Measurements from ENCODE around the gene ALG12.
A peak's percentile ranks its signal among the peaks of the same experiment; 100 is the strongest.

The ALG12 gene

GRCh38 chr22:49930596-49931412 is 12.6 kb upstream of the ALG12 start:
- peak in 2 of 3 experiments; percentile 34 to 49 for DNase-seq (ENCODE audit: low read depth in 3 of 3)

GRCh38 chr22:49929994-49930575 is 11.8 kb upstream of the ALG12 start:
- no peak for DNase-seq (ENCODE audit: low read depth in 3 of 3)

GRCh38 chr22:49929211-49929979 is 11.2 kb upstream of the ALG12 start:
- DNase-seq (ENCODE audit: low read depth in 3 of 3): peak; percentile 57 to 74 (median 69)

- no peak for DNase-seq (ENCODE audit: low read depth in 3 of 3)
Observed at GRCh38 chr22:49928555-49929210, 10.4 kb upstream of the ALG12 start.

GRCh38 chr22:49928185-49928495 is 9.9 kb upstream of the ALG12 start:
- DNase-seq (ENCODE audit: low read depth in 3 of 3): no peak

GRCh38 chr22:49927483-49928184 is 9.4 kb upstream of the ALG12 start:
- DNase-seq (ENCODE audit: low read depth in 3 of 3): no peak

- DNase-seq (ENCODE audit: low read depth in 3 of 3): no peak
Observed at GRCh38 chr22:49926916-49927315, 8.7 kb upstream of the ALG12 start.

- DNase-seq (ENCODE audit: low read depth in 3 of 3): peak; percentile 38 to 59 (median 46)
Observed at GRCh38 chr22:49925525-49926128, 7.4 kb upstream of the ALG12 start.

- no peak for DNase-seq (ENCODE audit: low read depth in 3 of 3)
Observed at GRCh38 chr22:49924113-49924833, 6.0 kb upstream of the ALG12 start.

GRCh38 chr22:49923445-49923844 is 5.2 kb upstream of the ALG12 start:
- no peak for DNase-seq (ENCODE audit: low read depth in 3 of 3)

- no peak for DNase-seq (ENCODE audit: low read depth in 3 of 3)
Observed at GRCh38 chr22:49922926-49923325, 4.7 kb upstream of the ALG12 start.

- DNase-seq (ENCODE audit: low read depth in 3 of 3): no peak
Observed at GRCh38 chr22:49922484-49922883, 4.2 kb upstream of the ALG12 start.

- DNase-seq (ENCODE audit: low read depth in 3 of 3): no peak
Observed at GRCh38 chr22:49921508-49922278, 3.5 kb upstream of the ALG12 start.

- no peak for DNase-seq (ENCODE audit: low read depth in 3 of 3)
Observed at GRCh38 chr22:49920859-49921258, 2.6 kb upstream of the ALG12 start.

GRCh38 chr22:49918911-49919881 is 958 bp upstream of the ALG12 start:
- DNase-seq (ENCODE audit: low read depth in 3 of 3): no peak

GRCh38 chr22:49916831-49917230 is 1.4 kb downstream of the ALG12 start:
- no peak for DNase-seq (ENCODE audit: low read depth in 3 of 3)

GRCh38 chr22:49915610-49916009 is 2.6 kb downstream of the ALG12 start:
- DNase-seq (ENCODE audit: low read depth in 3 of 3): no peak

GRCh38 chr22:49914256-49914655 is 4.0 kb downstream of the ALG12 start:
- DNase-seq (ENCODE audit: low read depth in 3 of 3): no peak

- DNase-seq (ENCODE audit: low read depth in 3 of 3): no peak
Observed at GRCh38 chr22:49913446-49913845, 4.8 kb downstream of the ALG12 start.
